Transverse colon (tissue), 3 donors: ENCODE measurements around the gene JAKMIP1.

Experiments used
- CTCF ChIP-seq, 5 experiments: fragments of 200-600 bp in 3 of 5; fragments of 450-650 bp in 2 of 5; sonication (generic) in 3 of 5; IDR thresholded peaks; 1 replicate in 2 of 5; 2 replicates in 3 of 5; pipeline ENCODE4 v1.5.1; 2016 to 2017; ENCODE audit warnings: antibody characterized with exemption in 5 of 5, inconsistent platforms in 3 of 5, mild to moderate bottlenecking in 2 of 5, moderate library complexity in 1 of 5
- POLR2A ChIP-seq: fragments of 450-650 bp; IDR thresholded peaks from one replicate; pipeline ENCODE4 v1.6.1; 2016; ENCODE audit warnings: antibody characterized with exemption, mild to moderate bottlenecking, moderate library complexity

DNA sequence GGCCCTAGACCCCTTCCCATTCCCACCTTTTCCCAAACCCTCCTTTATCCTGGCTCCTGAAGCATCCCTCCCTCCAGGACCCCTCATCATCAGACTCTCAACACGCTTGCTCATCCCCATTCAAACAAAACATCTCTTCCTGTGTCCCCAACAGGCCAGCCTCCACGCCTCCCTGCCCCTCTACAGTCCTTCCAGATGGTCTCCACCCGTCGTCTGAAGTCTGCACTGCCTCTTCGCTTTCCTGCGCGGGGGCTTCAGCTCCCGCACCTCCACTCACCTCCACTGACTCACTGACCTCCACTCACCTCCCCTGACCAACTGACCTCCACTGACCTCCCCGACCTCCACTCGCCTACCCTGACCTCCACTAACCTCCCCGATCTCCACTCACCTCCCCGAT is 39.8 kb downstream of the JAKMIP1 start:
- no peak for TF ChIP-seq CTCF (IDR thresholded peaks at IDR 0.05)
- TF ChIP-seq POLR2A, result no peak
